SK-N-SH treated with all-trans-retinoic acid at 6 μM for 48 hours (cell line): ENCODE data around the gene SARDH.

ENCODE experiments used
- CSRNP3 ChIP-seq: fragments of 250-450 bp; sonication (Bioruptor Pico); IDR thresholded peaks from 2 replicates; pipeline ENCODE4 v1.5.1; 2021; ENCODE audit warnings: mild to moderate bottlenecking, moderate library complexity
- ESRRG ChIP-seq: fragments of 250-450 bp; sonication (Bioruptor Pico); IDR thresholded peaks from 2 replicates; pipeline ENCODE4 v1.6.1; 2021; ENCODE audit warnings: mild to moderate bottlenecking
- GLIS3 ChIP-seq: fragments of 250-450 bp; sonication (Bioruptor Pico); IDR thresholded peaks from 2 replicates; pipeline ENCODE4 v1.5.0; 2020; ENCODE audit warnings: mild to moderate bottlenecking, moderate library complexity
- PATZ1 ChIP-seq: fragments of 250-450 bp; sonication (Bioruptor Pico); IDR thresholded peaks from 2 replicates; pipeline ENCODE4 v1.8.0; 2020; ENCODE audit warnings: mild to moderate bottlenecking, moderate library complexity, borderline replicate concordance
- TSHZ2 ChIP-seq: fragments of 250-450 bp; sonication (Bioruptor Pico); IDR thresholded peaks from 2 replicates; pipeline ENCODE4 v1.5.0; 2020; ENCODE audit warnings: mild to moderate bottlenecking, moderate library complexity
- ZFP3 ChIP-seq: fragments of 250-450 bp; sonication (Bioruptor Pico); IDR thresholded peaks from 2 replicates; pipeline ENCODE4 v1.5.0; 2020; ENCODE audit warnings: mild to moderate bottlenecking, moderate library complexity
- ZNF565 ChIP-seq: fragments of 450-650 bp; formaldehyde crosslinking; conservative IDR thresholded peaks from 2 replicates; pipeline ENCODE4 v1.5.0; 2020; ENCODE audit warnings: low read depth, mild to moderate bottlenecking, moderate library complexity
- ZNF8 ChIP-seq: fragments of 450-650 bp; formaldehyde crosslinking; IDR thresholded peaks from 2 replicates; pipeline ENCODE4 v1.5.0; 2020; ENCODE audit warnings: mild to moderate bottlenecking, moderate library complexity

GRCh38 chr9:133735415-133735775 is 2.8 kb downstream of the SARDH start:
- TF ChIP-seq ZNF565 (CRISPR knock-in tag) = no peak
- no peak for TF ChIP-seq ZFP3 (CRISPR knock-in tag)
- TF ChIP-seq TSHZ2 (CRISPR knock-in tag) = no peak
- no peak for TF ChIP-seq ZNF8
- no peak for TF ChIP-seq GLIS3 (CRISPR knock-in tag)
- TF ChIP-seq CSRNP3 (CRISPR knock-in tag) = no peak
- TF ChIP-seq ESRRG (CRISPR knock-in tag) = no peak
- no peak for TF ChIP-seq PATZ1
